ENCODE data around the gene FNDC3B.

FNDC3B gene

DNA sequence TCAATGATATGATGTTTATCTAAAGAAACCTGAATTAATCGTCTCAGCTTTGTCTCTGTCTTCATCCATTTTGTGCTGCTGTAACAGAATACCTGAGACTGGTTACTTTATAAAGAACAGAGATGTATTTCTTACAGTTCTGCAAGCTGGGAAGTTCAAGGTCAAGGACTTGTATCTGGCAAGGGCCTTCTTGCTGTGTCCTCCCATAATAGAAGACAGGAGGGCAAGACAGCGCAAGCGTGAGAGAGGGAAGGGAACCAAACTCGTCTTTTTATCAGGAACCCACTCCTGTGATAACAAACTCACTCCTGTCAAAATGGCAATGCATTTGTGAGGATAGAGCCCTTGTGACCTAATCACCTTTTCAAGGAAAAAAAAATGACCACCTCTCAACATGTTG, 277.4 kb downstream of the FNDC3B start:
- no peak for DNase-seq

DNA sequence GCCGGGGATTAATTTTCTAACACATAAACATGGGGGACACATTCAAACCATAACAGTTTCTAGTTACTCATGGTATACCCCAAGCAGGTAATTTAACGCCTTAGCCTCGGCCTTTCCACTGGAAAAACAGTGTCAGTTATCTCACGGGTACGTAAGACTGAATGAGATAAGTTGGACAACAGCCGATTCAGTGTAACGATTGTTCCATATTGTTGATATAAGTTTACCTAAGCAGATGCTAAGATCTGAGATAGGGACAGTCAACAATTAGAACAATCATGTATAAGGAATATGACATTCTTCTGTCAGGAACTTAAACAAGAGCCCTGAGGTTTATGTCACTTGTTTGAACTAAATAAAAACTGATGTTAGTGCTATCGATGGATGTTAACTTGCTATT, 278.1 kb downstream of the FNDC3B start:
- no peak for DNase-seq

DNA sequence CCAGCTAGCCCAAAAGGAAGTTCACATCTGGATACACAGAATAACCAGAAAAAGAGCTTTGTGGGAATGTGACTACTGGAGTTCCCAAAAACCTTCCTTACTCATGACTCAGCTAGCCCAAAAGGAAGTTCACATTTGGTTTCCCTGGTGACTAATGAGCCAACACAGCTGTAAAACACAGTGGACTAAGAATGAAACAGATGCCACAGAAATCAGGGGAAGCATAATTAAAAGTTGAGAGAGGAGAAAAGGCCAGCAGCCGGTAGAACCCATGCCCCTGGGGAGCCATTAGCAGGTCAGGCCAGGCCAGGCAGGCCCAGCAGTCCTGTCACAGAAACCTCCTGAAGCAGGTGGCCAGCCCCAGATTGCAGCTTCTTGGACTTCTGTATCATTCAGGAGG, 278.6 kb downstream of the FNDC3B start:
- peak; percentile 92 for DNase-seq

DNA sequence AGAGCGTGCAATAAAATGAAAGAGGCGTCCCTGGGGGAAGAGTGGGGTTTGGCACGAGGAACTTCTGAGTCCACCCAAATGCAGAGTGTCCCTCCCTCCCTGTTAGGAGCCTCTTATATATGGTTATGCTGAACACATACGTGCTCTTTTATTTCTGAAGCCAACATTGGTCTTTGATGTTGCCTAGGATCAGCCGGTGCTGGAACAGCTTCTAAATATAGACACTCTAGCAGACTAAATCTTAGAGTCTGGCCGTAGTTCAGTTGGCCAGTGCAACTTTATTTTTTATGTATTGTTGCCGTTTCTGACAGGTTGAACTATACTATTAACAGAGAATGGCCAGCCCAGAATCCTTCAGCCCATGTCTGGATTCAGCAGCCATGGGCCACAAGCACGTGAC, 280.2 kb downstream of the FNDC3B start:
- no peak for DNase-seq

DNA sequence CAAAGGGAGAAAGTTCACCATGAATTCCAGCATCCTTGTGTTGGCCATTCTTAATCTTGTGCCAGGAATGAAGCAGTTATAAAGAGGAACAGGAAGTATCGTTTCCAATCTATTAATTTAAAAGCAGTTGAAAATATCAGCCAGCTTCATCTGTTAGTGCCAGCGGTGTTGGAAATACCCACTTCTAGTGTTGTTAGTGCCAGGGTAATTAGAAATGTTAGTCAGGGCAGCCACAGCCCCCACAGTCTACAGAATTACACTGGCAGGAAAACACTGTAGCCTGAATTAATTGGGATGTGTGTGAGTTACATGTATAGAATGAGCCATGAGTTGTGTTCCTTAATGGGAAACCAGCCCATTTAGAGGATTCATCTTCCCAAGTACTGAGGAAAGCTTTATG, 281.1 kb downstream of the FNDC3B start:
- DNase-seq, result no peak

DNA sequence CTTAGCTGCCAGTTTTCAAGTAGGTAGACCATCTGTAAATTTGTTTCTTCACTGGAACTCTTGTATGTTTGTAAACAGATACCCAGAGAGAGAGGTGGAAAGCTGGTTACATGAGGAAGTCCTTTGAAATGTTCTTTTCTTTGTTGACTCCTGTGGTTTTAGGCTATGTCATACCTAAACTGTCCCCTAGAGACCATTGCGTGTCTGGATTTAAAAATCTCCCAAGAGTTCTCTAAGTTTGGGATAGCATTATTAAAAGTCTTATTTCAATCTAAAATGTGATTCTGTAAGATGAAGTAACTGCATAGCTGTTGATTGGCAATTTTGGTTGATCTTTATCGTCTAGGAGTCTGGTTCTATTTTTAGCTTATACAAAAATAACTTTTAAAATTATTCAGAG, 281.7 kb downstream of the FNDC3B start:
- DNase-seq, result no peak

DNA sequence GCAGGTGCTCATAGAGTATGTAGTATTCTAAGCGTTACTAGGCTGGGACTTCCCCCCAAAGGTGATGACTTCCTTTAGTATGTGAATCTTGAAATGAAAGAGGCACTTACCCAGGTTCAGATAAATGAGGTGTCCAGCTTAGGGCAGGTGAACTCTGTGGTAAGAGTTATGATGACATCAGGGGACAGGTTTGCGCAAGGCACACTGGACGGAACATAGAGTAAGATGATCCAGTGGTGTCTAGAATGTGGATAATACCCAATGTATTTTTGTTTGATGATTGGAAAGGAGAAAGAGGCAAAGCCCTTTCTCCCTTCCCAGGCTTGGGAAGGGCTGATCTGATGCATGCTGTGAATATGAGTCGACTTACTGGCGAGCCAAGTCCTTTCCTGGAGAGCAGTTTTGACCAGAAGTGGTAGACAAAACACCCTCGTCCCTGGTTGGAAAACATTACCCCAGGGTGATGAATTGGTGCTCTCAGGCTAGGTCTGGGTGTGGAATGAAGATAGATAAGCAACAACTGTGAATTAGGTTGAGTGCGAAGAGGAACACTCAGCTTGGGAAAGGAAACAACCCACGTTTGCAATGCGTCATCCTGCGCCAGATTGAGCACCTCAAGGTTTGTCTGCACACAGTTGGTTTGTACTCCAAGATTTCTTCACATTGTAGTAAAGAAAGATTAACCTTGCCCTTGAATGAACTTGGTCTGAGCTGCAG, 284.7 kb downstream of the FNDC3B start:
- peak; percentile 39 for DNase-seq

DNA sequence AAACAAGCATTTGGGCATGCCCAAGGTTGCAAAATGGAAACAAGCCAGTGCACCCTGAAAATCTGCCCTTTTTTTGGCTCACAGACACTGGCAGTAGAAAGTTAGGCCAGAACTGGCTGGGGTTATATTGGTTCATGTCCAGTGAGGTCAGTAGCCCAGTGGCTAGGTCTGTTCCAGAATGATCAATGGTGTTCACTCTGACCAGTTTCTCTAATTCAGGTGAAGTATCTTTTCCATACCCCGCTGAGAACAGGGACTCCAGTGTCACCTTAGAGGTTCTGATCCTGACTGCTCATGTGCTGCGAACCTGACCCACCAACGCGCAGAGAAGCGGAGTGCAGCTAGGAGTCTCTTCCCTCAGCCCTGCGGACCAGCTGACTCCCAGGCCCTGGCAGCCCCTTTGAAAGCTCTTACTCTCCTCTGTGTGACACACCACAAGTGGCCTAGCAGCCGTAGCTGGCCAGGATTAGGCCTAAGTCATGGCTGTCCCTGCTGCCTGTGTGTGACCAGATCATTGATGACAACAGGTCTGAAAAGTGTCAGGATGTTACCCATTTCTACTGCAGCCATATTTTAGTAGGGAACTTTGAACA, 285.3 kb downstream of the FNDC3B start:
- DNase-seq, result no peak

DNA sequence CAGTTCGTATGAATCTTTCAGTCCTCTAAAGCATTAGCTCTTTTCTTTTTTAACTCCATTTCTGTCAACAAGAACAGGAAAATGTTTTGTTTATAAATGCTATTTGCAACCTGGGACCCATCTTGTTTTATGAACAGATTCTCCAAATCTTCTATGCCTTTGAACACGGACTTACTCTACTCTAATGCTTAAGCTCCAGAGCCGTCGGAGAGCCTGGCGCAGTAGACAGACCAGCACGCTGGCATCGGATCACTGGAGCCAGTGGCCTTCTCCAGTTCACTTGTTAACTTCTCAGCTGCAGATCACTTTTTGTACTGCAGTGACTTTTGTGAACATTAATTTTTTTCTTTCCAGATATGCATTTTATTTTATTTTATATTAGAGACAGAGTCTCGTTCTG, 286.1 kb downstream of the FNDC3B start:
- DNase-seq, result no peak

DNA sequence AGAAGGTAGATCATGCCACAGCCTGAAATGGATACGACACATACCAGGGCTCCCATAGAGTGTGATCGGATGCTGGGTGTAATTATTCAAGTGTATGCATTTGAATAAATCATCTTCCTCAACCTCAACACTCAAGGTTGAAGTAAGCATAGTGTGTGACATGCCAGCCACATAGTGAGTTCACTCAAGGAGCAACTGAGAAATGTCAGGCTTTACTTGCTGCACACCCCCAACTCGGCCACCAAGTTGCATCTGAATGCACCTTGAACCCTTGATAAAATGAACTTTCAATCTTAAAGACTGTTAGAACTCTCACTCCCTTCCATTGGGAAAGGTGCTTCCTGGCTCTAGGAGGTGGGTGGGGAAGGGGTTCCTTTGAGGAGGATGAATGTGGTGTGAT, 287.6 kb downstream of the FNDC3B start:
- no peak for DNase-seq

DNA sequence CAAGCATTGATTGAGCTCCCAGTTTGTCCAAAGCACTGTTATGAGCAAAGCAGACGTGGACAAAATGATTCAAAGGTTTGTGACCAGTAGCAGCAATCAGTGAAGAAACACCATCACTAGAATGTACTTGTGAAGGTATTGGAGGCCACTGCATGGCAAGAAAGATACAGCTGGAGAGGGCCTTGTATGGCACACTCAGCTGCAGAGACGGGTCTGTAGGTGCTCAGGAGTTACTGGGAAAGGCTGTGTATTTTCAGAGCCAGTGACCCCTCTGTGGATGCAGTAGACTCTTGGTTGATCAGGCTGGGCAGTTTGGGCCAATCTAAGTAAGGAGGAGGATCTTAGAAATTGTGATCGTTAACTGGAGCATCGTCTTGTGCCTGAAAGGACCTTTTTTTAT, 288.9 kb downstream of the FNDC3B start:
- no peak for DNase-seq

DNA sequence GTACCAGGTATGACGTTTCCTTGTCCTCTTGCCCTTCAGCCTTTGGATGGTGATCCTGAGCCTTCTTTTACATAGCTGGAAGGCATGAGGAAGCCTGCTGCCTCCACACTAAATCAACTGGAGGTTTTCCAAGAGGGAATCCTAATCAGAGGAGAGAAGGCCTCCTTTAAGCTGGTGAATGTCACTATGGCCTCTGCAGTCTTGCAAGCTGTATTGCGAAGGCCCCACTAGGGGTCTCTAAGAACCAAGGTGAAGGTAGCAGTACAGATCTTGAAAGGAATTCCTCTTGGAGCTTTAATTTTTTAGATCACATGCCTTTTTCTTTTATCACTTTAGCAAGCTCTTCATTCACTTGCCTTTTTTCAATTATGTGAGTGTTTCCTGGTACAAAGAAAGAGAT, 289.7 kb downstream of the FNDC3B start:
- DNase-seq, result no peak

DNA sequence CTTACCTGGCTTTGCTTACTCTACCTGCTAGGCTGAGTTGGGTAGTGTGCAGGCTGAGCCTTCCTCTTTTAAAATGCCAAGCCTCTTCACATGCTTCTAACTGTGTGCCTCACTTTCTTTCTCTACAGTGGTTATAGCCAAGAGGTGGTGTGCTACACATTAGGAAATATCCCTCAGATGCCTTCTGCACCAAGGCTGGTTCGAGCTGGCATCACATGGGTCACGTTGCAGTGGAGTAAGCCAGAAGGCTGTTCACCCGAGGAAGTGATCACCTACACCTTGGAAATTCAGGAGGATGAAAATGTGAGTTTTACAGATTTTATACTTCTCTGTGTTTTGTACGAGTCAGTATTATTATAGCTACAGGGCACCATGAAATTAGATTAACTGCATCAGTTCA, 291.0 kb downstream of the FNDC3B start:
- no peak for DNase-seq

DNA sequence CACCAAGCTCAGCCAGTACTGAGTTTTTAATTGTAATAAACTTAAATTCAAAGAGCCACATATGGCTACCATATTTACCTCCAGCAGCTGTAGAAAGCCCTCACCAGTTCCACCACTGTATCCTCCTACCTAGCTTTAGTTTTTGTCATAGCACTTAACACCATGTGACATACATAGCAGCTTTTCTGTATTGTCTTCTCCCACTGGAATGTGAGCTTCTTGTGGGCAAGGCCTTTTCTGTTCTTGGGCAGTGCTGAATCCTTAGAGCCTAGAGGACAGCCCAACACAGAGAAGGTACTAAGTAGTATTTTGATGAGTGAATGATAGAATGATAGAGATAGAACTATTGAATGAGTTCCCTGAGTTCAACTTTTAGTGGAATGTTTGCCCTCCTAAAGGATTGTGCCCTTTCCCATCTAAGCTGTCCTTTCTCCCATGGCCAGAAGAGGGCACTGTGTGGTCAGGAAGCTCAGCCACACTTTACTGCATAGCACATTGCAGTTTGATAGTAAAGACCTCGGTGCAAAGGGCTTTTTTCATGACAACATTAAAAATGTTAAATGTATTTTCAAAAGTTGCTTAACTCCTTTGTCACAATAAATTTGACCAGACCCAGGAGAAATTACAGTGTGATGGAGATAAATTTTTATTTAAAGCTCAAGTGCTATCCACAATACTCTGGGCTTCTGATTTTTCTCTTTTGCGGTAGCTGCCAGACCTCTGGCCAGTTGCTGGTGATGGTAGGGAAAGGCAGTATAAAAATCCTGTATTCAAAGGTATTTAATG, 293.1 kb downstream of the FNDC3B start:
- peak; percentile 51 for DNase-seq

DNA sequence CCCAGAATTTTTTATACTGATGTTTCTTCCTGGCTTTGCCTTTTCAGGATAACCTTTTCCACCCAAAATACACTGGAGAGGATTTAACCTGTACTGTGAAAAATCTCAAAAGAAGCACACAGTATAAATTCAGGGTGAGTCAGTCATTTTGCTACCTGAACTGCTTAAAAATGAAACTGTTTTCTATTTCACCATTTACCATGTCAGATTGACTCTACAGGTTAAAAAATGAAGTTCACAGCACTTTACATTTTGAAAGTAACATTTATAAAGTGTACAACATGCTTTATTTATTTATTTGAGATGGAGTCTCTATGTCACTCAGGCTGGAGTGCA, 293.6 kb downstream of the FNDC3B start:
- no peak for DNase-seq

DNA sequence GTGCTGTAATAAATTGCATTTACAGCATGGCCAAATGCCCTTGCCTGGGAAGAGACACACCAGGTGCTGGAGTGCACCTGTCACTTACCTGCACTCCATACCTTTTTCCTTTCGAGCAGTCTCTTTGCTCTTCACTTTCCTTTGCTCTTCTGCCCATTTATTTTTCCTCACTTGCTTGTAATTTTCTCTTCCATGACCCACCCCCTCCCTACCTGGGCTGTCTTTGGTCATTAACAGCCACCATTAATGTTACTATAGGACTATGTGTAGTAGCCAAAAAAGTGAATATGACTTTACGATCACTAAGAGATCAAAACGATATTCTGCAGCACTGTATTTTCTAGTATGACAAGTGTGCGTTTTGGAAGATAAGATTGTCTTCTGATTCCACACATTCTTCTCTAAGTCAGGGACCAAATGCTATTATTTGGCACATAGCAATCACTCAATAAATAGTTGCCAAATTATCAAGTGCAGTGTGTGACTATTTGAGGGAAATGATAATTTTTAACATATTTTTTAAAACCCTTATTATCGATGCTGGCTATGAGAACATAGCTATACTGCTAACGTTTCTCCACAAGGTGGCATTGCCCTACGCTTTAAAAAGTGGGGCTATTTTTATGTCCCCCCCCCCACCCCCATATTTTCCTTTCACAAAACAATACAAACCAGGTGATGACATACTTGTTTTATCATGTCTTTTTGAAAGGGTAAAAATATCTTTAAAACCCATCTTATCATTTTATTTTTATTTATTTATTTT, 294.5 kb downstream of the FNDC3B start:
- DNase-seq, result no peak

DNA sequence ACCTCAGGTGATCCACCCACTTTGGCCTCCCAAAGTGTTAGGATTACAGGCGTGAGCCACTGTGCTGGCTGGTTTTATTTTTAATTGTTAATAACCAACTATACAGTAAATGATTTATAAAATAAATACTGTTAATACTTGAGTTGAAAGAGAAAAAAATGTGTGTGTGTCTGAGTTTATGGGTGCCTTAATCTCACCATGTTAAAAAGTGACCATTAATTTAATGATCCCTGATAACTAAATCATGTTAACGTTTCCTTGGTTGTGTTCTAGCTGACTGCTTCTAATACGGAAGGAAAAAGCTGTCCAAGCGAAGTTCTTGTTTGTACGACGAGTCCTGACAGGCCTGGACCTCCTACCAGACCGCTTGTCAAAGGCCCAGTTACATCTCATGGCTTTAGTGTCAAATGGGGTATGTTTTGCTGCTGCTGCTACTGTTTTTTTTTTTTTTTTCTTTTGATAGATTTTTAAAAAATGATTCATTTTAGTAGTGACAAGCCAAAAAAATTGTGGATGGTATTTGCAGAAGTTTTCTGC, 295.4 kb downstream of the FNDC3B start:
- DNase-seq, result no peak

DNA sequence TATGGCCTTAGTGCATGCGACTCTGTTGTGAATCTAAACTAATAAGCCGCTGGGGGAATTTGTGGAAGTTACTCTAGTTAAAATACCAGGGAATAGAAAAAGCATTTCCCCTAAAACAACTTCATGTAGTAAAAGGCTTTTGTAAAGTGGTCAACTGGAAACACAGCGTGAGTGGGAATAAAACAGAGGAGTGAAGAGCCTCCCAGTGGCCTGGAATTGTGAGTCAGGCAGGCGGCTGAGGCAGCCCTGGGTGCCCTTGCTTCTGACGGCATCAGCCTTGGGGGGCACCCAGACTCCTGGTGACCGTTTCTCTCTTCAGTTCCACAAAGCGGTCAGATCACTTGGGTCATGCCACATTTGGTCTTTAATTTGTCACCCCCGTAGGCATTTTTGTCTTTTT, 300.5 kb downstream of the FNDC3B start:
- no peak for DNase-seq

DNA sequence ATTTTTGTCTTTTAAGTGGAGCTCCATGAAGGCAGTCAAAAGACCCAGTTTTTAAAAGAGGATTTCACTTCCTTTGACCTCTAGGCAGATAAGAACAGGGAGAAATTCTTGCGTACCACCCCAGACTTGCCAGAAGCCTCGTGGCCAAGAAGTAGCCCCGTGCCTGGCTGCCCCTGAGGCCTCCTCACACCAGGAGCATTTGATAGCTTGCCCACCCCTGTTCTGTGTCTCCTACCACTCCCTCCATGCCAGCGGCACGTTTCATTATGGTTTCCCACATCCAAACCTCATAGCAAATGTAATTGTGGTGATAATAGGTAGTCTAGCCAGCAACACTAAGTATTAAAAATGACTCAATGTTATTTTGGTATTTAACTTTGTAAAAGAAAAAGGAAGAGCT, 301.2 kb downstream of the FNDC3B start:
- DNase-seq, result no peak

DNA sequence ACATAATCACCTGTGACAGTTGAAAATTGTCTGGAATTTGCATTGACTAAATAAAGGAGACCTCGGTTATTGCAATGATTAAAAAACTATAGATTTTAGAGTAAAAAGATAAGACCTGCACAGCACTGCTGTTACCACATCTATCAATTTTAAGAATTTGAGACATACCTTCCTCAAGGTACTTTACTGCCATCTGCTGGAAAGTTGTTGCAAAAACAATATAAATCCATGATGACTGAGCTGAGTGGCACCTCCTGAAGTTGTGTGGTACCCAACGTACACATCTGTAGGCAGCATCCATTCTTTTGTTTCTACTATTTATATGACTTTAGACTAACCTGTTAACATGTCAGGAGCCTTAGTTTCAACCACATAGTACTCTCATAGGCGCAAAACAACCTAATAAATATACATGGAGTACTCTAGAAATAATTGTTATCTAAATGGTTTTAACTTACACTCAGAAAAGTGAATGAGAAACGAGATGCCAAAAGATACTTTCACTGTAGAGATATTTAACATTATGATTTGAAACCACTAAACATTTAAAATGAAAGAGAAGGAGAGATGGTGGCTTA, 302.2 kb downstream of the FNDC3B start:
- DNase-seq, result peak; percentile 62

DNA sequence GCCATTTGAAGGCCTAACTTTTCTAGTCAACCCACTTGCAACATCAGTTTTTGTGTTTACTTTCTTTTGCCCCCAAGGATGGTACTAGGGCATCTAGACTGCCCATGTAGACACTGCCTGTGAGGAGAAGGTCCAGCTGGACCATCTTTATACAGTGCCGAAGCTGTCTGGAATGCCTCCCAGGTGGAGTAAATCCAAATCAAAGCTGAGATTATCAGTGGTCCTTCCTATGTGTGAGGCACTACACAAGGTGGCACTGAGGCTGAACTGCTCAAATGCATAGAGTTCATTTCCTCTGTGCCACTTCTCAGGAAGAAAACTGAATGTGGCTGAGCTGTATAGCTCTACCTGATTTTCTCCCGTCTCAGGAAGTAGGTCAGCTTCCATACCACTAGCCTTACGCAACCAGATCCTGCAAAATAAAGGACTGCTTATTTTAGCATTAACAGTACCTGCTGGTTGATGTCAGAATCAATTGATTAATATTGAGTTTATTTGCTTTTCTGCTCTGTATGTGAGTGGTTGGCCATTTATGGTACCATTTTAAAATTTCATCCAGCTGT, 302.8 kb downstream of the FNDC3B start:
- no peak for DNase-seq

DNA sequence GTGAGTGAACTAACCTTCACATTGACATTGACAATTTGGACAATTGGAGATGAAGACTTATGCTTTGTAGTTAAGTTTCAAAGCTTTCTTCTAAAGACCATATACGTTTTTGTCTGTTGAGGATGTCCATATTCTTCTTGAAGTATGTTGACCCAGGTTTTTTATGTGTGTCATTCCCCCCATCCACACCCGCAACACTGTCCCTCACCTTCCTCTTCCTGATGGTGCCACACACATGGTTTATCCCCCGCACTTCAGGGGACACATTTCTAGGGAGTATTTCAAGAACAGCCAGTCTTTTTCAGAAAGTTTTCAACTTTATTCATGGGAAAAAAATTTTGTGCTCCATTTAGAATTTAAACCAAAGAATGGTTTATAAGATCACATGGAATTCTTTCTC, 303.7 kb downstream of the FNDC3B start:
- no peak for DNase-seq

Measured in fibroblast of skin of abdomen (primary cell).